HG02678 (cell line): ENCODE data around the gene PAFAH1B1.
"Not testable (repeated sequence)": the region's sequence is repeated elsewhere in the genome, so short reads cannot be mapped to it uniquely, and the experiment has no call there.

Experiments
- ATAC-seq: cut with Tn5 transposase; IDR thresholded peaks from one replicate; pipeline ENCODE4 v1.9.1; 2021; ENCODE audit warnings: mild to moderate bottlenecking, moderate library complexity; ENCODE audit not compliant: unreplicated experiment

PAFAH1B1 gene

GRCh38 chr17:2687074-2687418 lies 93.6 kb downstream of the PAFAH1B1 start:
- ATAC-seq, result no peak

DNA sequence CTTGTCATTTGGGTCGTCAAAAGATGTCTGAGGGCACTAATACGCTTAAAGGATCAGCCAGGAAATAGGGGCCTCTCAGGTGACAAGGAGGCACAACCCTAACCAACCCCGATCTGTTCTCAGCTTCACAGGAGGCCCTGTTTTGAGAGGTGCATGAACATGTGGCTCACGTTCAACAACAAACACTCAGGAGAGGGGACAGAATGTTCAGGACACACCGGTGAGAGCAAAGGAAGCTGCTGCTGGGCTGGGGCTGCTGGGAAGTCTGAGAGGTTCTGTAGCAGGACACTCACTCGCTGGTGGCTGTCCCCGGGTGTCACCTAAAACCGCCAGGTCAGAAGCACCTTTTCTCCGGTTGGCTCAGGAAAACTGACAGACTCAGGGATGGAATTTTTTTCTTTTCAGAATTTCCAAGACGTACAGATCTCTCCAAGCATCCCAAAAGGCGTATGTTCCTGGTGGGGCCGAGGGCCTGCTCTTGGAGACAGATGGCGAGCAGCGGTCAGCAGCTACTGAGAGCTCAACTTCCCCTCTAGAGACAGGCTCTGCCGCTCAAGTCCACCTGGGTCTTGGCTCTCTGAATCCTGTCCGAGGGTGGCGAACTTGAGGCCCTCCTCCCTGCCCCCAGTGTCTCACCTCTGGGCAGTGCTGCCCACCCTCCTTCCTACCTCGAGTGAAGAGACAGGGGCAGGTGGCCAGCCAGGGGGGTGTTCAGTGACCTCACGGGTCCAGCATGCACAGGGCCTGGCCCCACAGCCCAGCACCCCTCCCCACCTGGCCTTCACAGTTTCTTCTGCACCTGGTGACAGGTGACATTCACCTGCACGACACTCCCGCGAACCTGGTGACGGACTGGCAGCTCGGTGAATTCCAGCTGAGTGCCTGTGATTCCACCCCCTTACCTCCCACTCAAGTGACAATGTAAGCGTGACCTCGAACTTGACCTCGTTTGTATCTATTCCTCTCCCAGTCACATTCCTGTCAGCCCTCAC lies 95.2 kb downstream of the PAFAH1B1 start:
- ATAC-seq, result no peak

DNA sequence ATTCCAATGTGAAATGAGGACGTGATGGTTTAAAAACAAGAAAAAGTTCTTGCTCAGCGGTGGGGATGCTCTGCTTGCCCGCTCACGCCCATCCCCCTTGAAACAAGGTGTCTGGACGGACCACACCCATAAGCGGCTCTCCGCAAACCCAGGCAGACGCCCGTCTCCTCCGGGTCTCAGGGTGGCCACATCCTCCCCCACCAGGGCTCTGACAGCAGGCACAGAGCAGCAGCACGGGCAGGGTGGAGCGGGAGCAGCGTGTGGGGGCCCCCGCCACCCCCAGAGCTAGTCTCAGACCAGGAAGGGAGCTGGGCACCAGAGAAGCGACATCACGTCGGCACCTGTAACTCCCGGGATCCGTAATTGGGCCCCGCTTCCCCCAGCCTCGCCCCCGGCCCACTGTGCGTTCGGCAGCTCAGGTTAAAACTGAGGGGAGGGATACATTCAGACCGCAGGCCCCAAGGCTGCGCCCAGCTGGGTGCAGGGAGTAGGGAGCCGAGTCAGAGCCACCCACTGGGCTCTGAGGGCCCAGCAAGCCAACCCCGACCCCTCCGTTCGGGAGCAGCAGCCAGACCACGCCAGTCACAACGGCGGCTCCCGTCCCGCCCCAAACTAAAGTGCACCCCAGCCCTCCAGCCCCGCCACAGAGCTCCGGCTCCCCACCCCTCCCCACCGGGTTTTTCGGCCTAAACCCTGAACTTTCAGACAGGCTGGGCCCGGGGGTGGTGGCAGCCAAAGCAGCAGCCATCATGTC lies 96.1 kb downstream of the PAFAH1B1 start:
- no peak for ATAC-seq

DNA sequence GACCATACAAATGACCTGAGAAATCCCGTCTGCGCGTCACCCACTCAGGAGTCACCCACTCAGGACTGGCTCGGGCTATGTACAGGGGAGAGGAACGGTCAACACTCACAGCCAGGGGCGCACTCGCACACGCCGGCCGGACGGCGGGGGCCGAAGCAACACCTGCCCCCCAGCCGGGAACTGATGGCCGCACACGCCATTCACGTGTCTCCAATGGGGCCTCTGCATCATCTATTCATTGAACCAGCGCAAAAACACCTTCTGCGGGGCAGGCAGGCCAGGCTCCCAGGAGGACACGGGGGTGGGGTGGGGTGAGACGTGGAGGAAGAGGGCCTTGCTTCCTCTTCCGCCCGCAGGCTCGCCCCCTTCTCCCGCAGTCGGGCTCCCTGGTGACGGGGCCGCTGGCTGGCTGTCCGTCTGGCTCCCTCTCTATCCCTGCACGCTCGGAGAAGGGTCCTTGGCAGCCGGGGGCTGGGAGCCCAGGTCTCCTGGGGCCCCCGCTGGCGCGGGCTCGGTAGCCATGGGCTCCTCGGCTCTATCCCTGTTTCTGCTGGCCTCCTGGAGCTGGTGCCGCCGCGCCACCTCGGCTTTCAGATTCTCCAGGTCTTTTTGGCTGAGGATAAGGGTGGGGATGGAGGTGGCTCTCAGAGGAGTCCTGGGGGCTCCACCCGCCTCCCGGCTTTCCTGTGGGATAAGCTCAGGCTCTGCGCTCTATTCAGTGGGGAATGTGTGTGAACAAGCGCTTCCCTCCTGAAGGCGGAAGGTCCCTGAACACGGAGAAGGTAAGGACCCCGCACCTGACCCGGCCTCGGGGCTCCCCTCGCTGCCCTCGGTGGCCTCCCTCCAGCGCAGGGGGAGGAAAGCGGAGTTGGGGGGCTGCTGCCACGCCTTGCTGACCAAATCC lies 97.0 kb downstream of the PAFAH1B1 start:
- ATAC-seq, result no peak

DNA sequence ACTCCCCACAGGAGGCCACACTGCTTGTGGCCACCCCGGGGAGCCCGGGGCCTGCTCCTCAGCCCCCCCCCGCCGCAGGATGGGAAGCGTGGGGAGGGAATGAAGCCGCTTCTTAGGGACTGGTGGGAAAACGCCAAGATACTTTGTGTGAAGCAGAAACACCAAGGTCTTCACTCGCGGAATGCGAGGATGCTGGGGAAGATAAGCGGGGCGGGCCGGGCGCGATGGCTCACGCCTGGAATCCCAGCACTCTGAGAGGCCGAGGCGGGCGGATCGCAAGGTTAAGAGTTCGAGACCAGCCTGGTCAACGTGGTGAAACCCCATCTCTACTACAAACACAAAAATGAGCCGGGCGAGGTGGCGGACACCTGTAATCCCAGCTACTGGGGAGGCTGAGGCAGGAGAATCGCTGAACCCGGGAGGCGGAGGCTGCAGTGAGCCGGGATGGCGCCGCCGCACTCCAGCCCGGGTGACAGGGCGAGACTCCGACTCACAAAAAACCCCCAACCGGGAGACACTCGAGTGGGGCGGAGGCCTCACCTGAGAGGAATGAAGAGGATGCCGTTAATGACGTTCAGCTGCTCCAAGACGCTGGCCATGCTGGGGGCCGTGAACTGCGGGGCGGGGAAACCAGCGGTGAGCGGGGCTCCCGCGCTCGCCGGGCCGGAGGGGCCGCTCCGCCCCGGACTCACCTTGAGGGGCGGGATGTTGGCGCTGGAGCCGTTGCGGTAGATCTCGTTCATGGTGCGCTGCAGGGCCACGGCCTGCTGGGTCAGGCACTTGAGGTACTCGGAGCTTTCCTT lies 97.8 kb downstream of the PAFAH1B1 start:
- no peak for ATAC-seq

DNA sequence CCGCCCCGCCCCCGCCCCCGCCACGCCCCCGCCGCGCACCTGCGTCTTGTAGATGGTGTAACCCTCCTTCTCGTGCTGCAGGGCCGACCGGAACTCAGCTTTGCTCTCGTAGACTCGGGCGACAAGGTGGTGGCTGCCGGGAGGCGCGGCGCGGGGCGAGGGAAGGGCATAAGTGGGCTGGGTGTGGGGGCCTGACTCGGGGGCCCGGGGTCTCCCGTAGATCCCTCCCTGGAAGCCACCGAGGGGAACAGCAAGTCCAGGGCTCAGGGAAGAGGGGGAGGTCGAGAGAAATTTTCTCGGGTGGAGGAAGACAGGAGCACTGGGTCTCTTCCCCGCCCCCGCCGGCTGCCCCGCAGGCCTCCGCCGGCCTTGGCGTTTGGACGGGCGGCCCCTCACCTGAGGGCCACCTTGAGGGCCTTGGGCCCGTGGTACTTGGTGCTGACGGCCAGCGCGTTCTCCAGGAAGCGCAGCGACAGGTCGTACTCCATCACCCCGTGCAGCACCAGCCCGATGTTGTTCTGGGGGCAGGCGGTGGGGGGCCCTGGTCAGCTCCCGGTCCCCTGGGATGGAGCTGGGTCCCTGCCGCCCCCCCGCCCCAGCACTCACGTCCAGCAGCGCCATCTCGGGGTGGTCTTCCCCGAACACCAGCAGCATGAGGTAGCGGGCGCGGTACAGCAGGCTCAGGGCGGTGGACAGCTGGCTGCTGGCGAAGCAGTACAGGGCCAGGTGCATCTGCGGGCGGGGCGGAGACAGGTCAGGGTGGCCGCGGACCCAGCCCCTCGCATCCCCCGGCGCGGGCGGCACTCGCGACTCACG lies 98.7 kb downstream of the PAFAH1B1 start:
- ATAC-seq, result no peak

DNA sequence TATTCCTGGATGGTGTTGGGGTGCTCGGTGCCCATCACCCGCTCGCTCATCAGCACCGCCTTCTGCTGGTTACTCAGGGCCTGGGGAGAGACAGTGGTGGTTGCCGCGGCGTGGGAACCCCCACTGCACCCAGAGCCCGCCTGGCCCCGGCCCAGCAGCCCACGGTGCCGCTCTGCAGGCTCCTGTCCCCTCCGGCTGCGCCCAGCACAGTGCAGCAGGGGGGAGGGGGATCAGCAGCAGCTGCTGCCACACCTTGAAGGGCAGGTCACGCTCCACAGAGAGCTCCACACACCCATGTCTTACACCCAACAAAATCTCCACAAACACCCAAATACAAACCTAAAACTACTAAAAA lies 99.3 kb downstream of the PAFAH1B1 start:
- ATAC-seq, result no peak

- ATAC-seq, result no peak
Observed at GRCh38 chr17:2693561-2694380, 100.3 kb downstream of the PAFAH1B1 start.

GRCh38 chr17:2694381-2695242 lies 101.2 kb downstream of the PAFAH1B1 start:
- no peak for ATAC-seq

- ATAC-seq, result no peak
Observed at GRCh38 chr17:2695243-2695960, 101.9 kb downstream of the PAFAH1B1 start.

- no peak for ATAC-seq
Observed at GRCh38 chr17:2695961-2696760, 102.7 kb downstream of the PAFAH1B1 start.

GRCh38 chr17:2697611-2698162 lies 104.2 kb downstream of the PAFAH1B1 start:
- ATAC-seq, result no peak

DNA sequence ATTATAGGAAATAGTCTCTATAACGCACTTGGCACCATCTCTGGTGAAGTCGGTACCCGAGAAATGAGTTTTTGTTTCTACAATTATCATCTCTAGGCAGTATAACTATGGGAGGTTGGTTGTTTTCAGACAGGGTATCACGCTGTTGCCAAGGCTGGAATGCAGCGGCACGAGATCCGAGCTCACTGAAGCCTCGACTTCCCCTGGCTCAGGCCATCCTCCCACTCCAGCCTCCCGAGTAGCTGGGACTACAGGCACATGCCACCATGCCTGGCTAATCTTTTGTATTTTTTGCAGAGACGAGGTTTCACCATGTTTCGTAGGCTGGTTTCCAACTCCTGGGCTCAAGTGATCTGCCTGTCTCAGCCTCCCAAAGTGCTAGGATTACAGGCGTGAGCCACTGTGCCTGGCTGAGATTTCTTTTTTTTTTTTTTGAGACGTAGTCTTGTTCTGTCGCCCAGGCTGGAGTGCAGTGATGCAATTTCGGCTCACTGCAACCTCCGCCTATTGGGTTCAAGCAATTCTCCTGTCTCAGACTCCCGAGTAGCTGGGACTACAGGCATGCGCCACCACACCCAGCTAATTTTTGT lies 105.9 kb downstream of the PAFAH1B1 start:
- not testable (repeated sequence) for ATAC-seq

GRCh38 chr17:2700030-2700490 lies 106.6 kb downstream of the PAFAH1B1 start:
- no peak for ATAC-seq

- ATAC-seq, result no peak
Observed at GRCh38 chr17:2700491-2701141, 107.2 kb downstream of the PAFAH1B1 start.
